ENCODE results near the gene CIROP.
A peak's percentile ranks its signal among the peaks of the same experiment; 100 is the strongest.

The CIROP gene

DNA sequence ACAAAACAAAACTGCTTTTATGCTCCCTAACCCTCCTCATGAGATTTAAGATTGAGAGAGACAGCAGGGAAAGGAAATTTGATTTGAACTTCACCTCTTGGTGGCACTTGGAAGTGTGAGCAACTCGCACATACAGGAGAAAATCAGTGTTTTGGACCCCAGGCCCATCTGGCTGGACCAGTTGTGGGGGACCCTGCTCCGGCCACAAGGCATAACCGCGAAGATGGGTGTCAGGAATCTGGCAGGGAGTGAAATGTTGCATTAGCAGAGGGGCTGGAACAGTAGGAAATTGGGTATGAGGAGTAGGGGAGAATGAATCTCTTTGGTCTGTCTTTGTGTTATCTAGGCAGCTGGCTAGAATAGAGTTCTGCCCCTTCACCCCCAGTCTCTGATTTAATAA is 1.2 kb downstream of the CIROP start:
- Histone ChIP-seq H3K9me3 (ENCODE audit: low read length) (no peaks in the 10 kb centered on the region), H3K4me3 (ENCODE audit: low read length) (no peak overlapping the region), H3K36me3 (ENCODE audit: insufficient read depth, low read length) (peaks cover 7% of the 10 kb centered on the region), H3K27me3 (ENCODE audit: insufficient read depth, low read length) (peaks cover 12% of the 10 kb centered on the region), H2AFZ (ENCODE audit: low read depth, low read length) (no peak overlapping the region), H3K4me1 (ENCODE audit: insufficient read depth, low read length) (no peaks in the 10 kb centered on the region)

GRCh38 chr14:23102801-23103200 is 2.0 kb downstream of the CIROP start:
- Histone ChIP-seq H3K4me3 (ENCODE audit: low read length) (no peak overlapping the region), H3K9me3 (ENCODE audit: low read length) (no peaks in the 10 kb centered on the region), H3K36me3 (ENCODE audit: insufficient read depth, low read length) (peaks cover 14% of the 10 kb centered on the region), H3K4me1 (ENCODE audit: insufficient read depth, low read length) (no peaks in the 10 kb centered on the region), H2AFZ (ENCODE audit: low read depth, low read length) (no peak overlapping the region), H3K27me3 (ENCODE audit: insufficient read depth, low read length) (peaks cover 12% of the 10 kb centered on the region)

DNA sequence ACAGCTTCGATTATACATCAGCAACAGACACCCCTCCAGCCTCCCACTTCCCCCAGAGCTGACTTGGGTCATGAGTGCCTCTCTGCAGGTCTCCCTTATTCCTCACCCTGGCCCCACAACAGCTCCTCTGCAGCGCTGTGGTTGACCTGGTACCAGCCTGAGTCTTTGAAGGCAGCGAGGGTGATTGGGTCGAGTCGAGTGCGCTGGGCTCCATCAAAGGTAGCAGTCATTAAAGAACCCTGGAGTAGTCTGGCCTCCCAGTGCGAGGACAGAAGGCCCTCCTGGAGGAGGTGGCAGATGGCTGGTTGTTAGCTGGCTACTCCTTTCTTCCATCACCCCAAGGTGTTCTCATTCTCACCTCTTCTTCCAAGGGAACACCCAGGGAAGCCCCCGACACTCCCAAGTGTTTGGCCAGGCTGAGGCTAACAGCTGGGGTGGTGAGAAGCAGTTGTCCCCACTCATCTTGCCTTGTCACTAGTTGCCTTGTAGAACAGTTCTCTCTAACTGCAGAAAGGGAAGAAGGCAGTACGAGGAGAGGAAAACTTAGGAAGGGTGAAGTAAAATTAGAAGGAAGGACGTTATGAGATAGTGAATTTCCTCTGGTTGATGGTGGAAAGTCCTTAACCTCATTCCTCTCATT is 2.7 kb downstream of the CIROP start:
- Histone ChIP-seq H3K27me3 (ENCODE audit: insufficient read depth, low read length) (peaks cover 12% of the 10 kb centered on the region), H3K9me3 (ENCODE audit: low read length) (no peaks in the 10 kb centered on the region), H3K4me1 (ENCODE audit: insufficient read depth, low read length) (no peaks in the 10 kb centered on the region), H2AFZ (ENCODE audit: low read depth, low read length) (no peak overlapping the region), H3K4me3 (ENCODE audit: low read length) (no peak overlapping the region), H3K36me3 (ENCODE audit: insufficient read depth, low read length) (peaks cover 19% of the 10 kb centered on the region)

- Histone ChIP-seq H3K27me3 (ENCODE audit: insufficient read depth, low read length) (peaks cover 12% of the 10 kb centered on the region), H3K4me3 (ENCODE audit: low read length) (no peak overlapping the region), H3K36me3 (ENCODE audit: insufficient read depth, low read length) (peaks cover 19% of the 10 kb centered on the region), H2AFZ (ENCODE audit: low read depth, low read length) (no peak overlapping the region), H3K9me3 (ENCODE audit: low read length) (no peaks in the 10 kb centered on the region), H3K4me1 (ENCODE audit: insufficient read depth, low read length) (peaks cover 6% of the 10 kb centered on the region)
These were observed 3.4 kb downstream of the CIROP start for GRCh38 chr14:23101213-23101970.

DNA sequence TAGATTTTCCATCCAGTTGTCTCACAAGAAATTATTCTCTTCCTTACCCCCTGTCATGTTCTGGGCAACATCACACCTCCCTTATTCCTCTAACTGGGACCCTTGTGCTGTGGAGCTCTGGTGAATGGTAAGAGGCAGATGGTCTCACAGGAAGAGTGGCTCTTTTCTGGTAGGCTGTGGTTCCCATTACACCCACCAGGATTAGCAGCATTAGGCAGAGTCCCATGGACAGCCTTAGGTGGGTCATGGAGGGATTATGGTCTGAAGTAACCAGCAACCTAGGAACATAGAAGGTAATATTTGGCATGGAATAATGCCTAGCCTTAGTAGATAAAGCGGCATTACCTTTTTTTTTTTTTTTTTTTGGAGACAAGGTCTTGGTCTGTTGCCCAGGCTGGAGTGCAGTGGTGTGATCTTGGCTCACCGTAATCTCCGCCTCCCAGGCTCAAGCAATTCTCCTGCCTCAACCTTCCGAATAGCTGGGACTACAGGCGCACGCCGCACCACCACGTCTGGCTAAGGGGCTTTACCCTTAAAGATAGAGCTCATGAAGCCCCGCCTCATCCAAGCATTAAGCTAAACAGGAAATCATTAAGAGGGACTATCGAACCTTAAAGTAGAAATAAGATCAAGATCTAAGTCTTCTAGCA is 5.5 kb downstream of the CIROP start:
- no peak overlapping the region for H3K4me3 ChIP-seq (ENCODE audit: low read length)
- no peaks in the 10 kb centered on the region for H3K9me3 ChIP-seq (ENCODE audit: low read length)
- H2AFZ ChIP-seq (ENCODE audit: low read depth, low read length) = no peak overlapping the region
- peaks cover 19% of the 10 kb centered on the region for H3K36me3 ChIP-seq (ENCODE audit: insufficient read depth, low read length)
- peaks cover 8% of the 10 kb centered on the region for H3K27me3 ChIP-seq (ENCODE audit: insufficient read depth, low read length)
- peaks cover 7% of the 10 kb centered on the region for H3K4me1 ChIP-seq (ENCODE audit: insufficient read depth, low read length)

DNA sequence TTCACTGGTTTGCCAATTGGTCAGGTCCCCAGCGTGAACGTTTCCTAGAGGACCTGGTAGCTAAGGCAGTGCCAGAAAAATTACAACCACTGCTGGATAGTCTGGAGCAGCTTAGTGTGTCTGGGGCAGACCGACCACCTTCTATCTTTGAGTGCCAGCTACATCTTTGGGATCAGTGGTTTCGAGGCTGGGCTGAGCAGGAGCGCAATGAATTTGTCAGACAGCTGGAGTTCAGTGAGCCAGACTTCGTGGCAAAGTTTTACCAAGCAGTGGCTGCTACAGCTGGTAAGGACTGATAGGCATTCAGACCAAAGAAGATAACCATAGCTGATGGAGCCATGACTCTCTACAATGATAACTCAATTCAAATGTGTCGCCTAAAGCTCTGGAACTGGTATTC is 7.0 kb downstream of the CIROP start:
- Histone ChIP-seq H2AFZ (ENCODE audit: low read depth, low read length) (no peak overlapping the region), H3K4me1 (ENCODE audit: insufficient read depth, low read length) (peaks cover 21% of the 10 kb centered on the region), H3K4me3 (ENCODE audit: low read length) (no peak overlapping the region), H3K36me3 (ENCODE audit: insufficient read depth, low read length) (peaks cover 25% of the 10 kb centered on the region), H3K9me3 (ENCODE audit: low read length) (no peaks in the 10 kb centered on the region), H3K27me3 (ENCODE audit: insufficient read depth, low read length) (no peaks in the 10 kb centered on the region)

GRCh38 chr14:23095196-23096108 is 9.3 kb downstream of the CIROP start, which contains the start of gene C14orf119:
Gene C14orf119 (plus strand): TSS chr14:23095505. CDS start chr14:23097659, 2,154 bp downstream.
- Histone ChIP-seq H2AFZ (ENCODE audit: low read depth, low read length) (peak within 1 kb of the TSS; percentile 75), H3K4me3 (ENCODE audit: low read length) (peak within 1 kb of the TSS; percentile 85), H3K4me1 (ENCODE audit: insufficient read depth, low read length) (peaks cover 21% of the 10 kb centered on the region), H3K36me3 (ENCODE audit: insufficient read depth, low read length) (peaks cover 46% of the 10 kb centered on the region), H3K27me3 (ENCODE audit: insufficient read depth, low read length) (no peaks in the 10 kb centered on the region), H3K9me3 (ENCODE audit: low read length) (no peaks in the 10 kb centered on the region)

GRCh38 chr14:23094666-23095195 is 10.1 kb downstream of the CIROP start, which contains the start of gene ACIN1:
Gene ACIN1 (minus strand): TSS chr14:23095136. CDS start chr14:23095112, 24 bp downstream.
- Histone ChIP-seq H3K4me3 (ENCODE audit: low read length) (peak within 1 kb of the TSS; percentile 85), H3K27me3 (ENCODE audit: insufficient read depth, low read length) (no peaks in the 10 kb centered on the region), H2AFZ (ENCODE audit: low read depth, low read length) (peak within 1 kb of the TSS; percentile 75), H3K4me1 (ENCODE audit: insufficient read depth, low read length) (peaks cover 21% of the 10 kb centered on the region), H3K36me3 (ENCODE audit: insufficient read depth, low read length) (peaks cover 53% of the 10 kb centered on the region), H3K9me3 (ENCODE audit: low read length) (no peaks in the 10 kb centered on the region)

DNA sequence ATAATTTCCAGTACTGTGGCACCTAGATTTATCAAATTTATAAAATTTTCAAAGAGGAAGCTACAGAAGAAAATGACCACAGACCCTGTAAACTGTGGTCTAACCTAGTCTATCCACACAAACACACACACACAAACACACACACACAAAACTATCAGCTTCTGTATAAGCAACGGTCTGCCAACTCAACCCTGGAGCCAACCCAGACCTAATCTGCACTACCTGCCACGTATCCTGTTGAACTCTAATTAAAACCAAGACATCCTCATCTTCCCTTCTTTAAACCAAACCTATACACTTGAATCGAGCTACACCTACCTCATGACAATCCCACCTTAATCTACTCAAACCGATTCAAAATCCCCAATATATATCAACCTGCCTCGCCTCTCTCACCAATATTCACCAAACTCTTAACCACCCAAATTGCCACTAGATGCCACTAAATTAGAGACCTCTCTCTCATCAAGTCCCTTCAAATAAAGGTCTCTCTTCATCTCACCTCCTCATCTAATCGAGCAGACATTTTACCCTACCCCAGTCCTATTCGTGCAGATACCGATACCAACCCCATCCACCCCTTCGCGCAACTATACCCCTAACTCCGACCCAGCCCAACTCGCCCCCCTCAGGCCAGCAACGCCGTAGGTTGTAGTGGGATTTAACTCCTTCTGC is 10.7 kb downstream of the CIROP start:
- Histone ChIP-seq H3K4me3 (ENCODE audit: low read length) (peak overlapping the region; percentile 85), H3K4me1 (ENCODE audit: insufficient read depth, low read length) (peaks cover 21% of the 10 kb centered on the region)

GRCh38 chr14:23093526-23093925 is 11.3 kb downstream of the CIROP start:
- peaks cover 58% of the 10 kb centered on the region for H3K36me3 ChIP-seq (ENCODE audit: insufficient read depth, low read length)
- peaks cover 21% of the 10 kb centered on the region for H3K4me1 ChIP-seq (ENCODE audit: insufficient read depth, low read length)
- H3K9me3 ChIP-seq (ENCODE audit: low read length) = no peaks in the 10 kb centered on the region
- no peaks in the 10 kb centered on the region for H3K27me3 ChIP-seq (ENCODE audit: insufficient read depth, low read length)
- H2AFZ ChIP-seq (ENCODE audit: low read depth, low read length) = no peak overlapping the region
- H3K4me3 ChIP-seq (ENCODE audit: low read length) = peak overlapping the region; percentile 85

More for the DNA sequence above, 10.7 kb downstream of the CIROP start:
- peak overlapping the region; percentile 75 for H2AFZ ChIP-seq (ENCODE audit: low read depth, low read length)
- peaks cover 58% of the 10 kb centered on the region for H3K36me3 ChIP-seq (ENCODE audit: insufficient read depth, low read length)
- no peaks in the 10 kb centered on the region for H3K27me3 ChIP-seq (ENCODE audit: insufficient read depth, low read length)
- H3K9me3 ChIP-seq (ENCODE audit: low read length) = no peaks in the 10 kb centered on the region

GRCh38 chr14:23093104-23093503 is 11.7 kb downstream of the CIROP start:
- no peak overlapping the region for H2AFZ ChIP-seq (ENCODE audit: low read depth, low read length)
- no peak overlapping the region for H3K4me3 ChIP-seq (ENCODE audit: low read length)
- H3K9me3 ChIP-seq (ENCODE audit: low read length) = no peaks in the 10 kb centered on the region
- peaks cover 58% of the 10 kb centered on the region for H3K36me3 ChIP-seq (ENCODE audit: insufficient read depth, low read length)
- H3K27me3 ChIP-seq (ENCODE audit: insufficient read depth, low read length) = no peaks in the 10 kb centered on the region
- H3K4me1 ChIP-seq (ENCODE audit: insufficient read depth, low read length) = peaks cover 21% of the 10 kb centered on the region
